ENCODE data around the gene MAML3. TPM values are rescaled to one million over a fixed set of nuclear protein-coding genes. Genes with fewer than 3 reads are reported as not detected.

The MAML3 gene
- total and polyA plus RNA-seq, 5 donors from 2014 or later, result 0.11 to 1.1 (median 0.16) TPM; not detected in 1

GRCh38 chr4:139898293-139898692, 255.7 kb downstream of the MAML3 start:
- Mint-ChIP-seq H3K4me1 (peaks cover 0 to 8% (median 1%) of the 10 kb centered on the region in 4 donors), H3K27ac (no peak overlapping the region), H3K27me3 (peaks cover 4% of the 10 kb centered on the region), H3K4me3 (no peak overlapping the region), H3K9me3 (no peaks in the 10 kb centered on the region), H3K36me3 (no peaks in the 10 kb centered on the region)
- H3K4me1 ChIP-seq (ENCODE audit: control insufficient read depth, insufficient read depth, low read length, poor library complexity, severe bottlenecking), result no peaks in the 10 kb centered on the region
- H3K27me3 ChIP-seq (ENCODE audit: control insufficient read depth, insufficient read depth, low read length), result no peaks in the 10 kb centered on the region
- H3K4me3 ChIP-seq (ENCODE audit: low read depth, low read length), result peak overlapping the region; percentile 55
- H3K9me3 ChIP-seq (ENCODE audit: control insufficient read depth in 2 of 2, low read length in 2 of 2), result no peaks in the 10 kb centered on the region
- no peak for ATAC-seq (ENCODE audit: low read depth in 2 of 2)
- H3K27ac ChIP-seq (ENCODE audit: insufficient read depth, low read length, poor library complexity, severe bottlenecking), result no peak overlapping the region
- H3K36me3 ChIP-seq (ENCODE audit: control insufficient read depth, insufficient read depth, low read length), result no peaks in the 10 kb centered on the region
- peak in 1 of 3 donors; percentile 62 for DNase-seq

- ATAC-seq (ENCODE audit: low read depth in 2 of 2) (no peak), DNase-seq (no peak)
- Histone ChIP-seq H3K36me3 (ENCODE audit: control insufficient read depth, insufficient read depth, low read length) (no peaks in the 10 kb centered on the region), H3K27ac (ENCODE audit: insufficient read depth, low read length, poor library complexity, severe bottlenecking) (no peak overlapping the region), H3K27me3 (ENCODE audit: control insufficient read depth, insufficient read depth, low read length) (peaks cover 2% of the 10 kb centered on the region), H3K4me3 (ENCODE audit: low read depth, low read length) (no peak overlapping the region), H3K4me1 (ENCODE audit: control insufficient read depth, insufficient read depth, low read length, poor library complexity, severe bottlenecking) (no peaks in the 10 kb centered on the region), H3K9me3 (ENCODE audit: control insufficient read depth in 2 of 2, low read length in 2 of 2) (no peaks in the 10 kb centered on the region)
- H3K27ac Mint-ChIP-seq, result no peak overlapping the region
- H3K27me3 Mint-ChIP-seq, result peaks cover 4% of the 10 kb centered on the region
- no peaks in the 10 kb centered on the region for H3K9me3 Mint-ChIP-seq
- no peak overlapping the region for H3K4me3 Mint-ChIP-seq
- no peaks in the 10 kb centered on the region for H3K36me3 Mint-ChIP-seq
- H3K4me1 Mint-ChIP-seq, result peaks cover 0 to 7% (median 1%) of the 10 kb centered on the region in 4 donors
Measured at GRCh38 chr4:139896091-139896604, 257.8 kb downstream of the MAML3 start.

GRCh38 chr4:139893801-139894200, 260.2 kb downstream of the MAML3 start:
- Mint-ChIP-seq H3K4me3 (no peak overlapping the region), H3K9me3 (no peaks in the 10 kb centered on the region), H3K27ac (no peak overlapping the region), H3K36me3 (no peaks in the 10 kb centered on the region), H3K4me1 (peaks cover 0 to 4% (median 1%) of the 10 kb centered on the region in 4 donors), H3K27me3 (peaks cover 4% of the 10 kb centered on the region)
- no peak for DNase-seq
- Histone ChIP-seq H3K27me3 (ENCODE audit: control insufficient read depth, insufficient read depth, low read length) (peaks cover 2% of the 10 kb centered on the region), H3K4me3 (ENCODE audit: low read depth, low read length) (no peak overlapping the region), H3K36me3 (ENCODE audit: control insufficient read depth, insufficient read depth, low read length) (no peaks in the 10 kb centered on the region), H3K27ac (ENCODE audit: insufficient read depth, low read length, poor library complexity, severe bottlenecking) (no peak overlapping the region), H3K4me1 (ENCODE audit: control insufficient read depth, insufficient read depth, low read length, poor library complexity, severe bottlenecking) (no peaks in the 10 kb centered on the region), H3K9me3 (ENCODE audit: control insufficient read depth in 2 of 2, low read length in 2 of 2) (no peaks in the 10 kb centered on the region)
- no peak for ATAC-seq (ENCODE audit: low read depth in 2 of 2)

- Histone ChIP-seq H3K27ac (ENCODE audit: insufficient read depth, low read length, poor library complexity, severe bottlenecking) (no peak overlapping the region), H3K27me3 (ENCODE audit: control insufficient read depth, insufficient read depth, low read length) (peaks cover 2% of the 10 kb centered on the region), H3K36me3 (ENCODE audit: control insufficient read depth, insufficient read depth, low read length) (no peaks in the 10 kb centered on the region), H3K4me1 (ENCODE audit: control insufficient read depth, insufficient read depth, low read length, poor library complexity, severe bottlenecking) (no peaks in the 10 kb centered on the region), H3K4me3 (ENCODE audit: low read depth, low read length) (no peak overlapping the region), H3K9me3 (ENCODE audit: control insufficient read depth in 2 of 2, low read length in 2 of 2) (no peaks in the 10 kb centered on the region)
- ATAC-seq (ENCODE audit: low read depth in 2 of 2) (no peak), DNase-seq (no peak)
- Mint-ChIP-seq H3K36me3 (no peaks in the 10 kb centered on the region), H3K4me3 (no peak overlapping the region), H3K27ac (no peak overlapping the region), H3K9me3 (no peaks in the 10 kb centered on the region), H3K4me1 (peaks cover 0 to under 1% (median 0%) of the 10 kb centered on the region in 4 donors), H3K27me3 (no peaks in the 10 kb centered on the region)
Measured at GRCh38 chr4:139892973-139893736, 260.8 kb downstream of the MAML3 start.

GRCh38 chr4:139890816-139891215, 263.2 kb downstream of the MAML3 start:
- ATAC-seq (ENCODE audit: low read depth in 2 of 2), result no peak
- H3K9me3 Mint-ChIP-seq, result no peaks in the 10 kb centered on the region
- peaks cover 2% of the 10 kb centered on the region for H3K27me3 ChIP-seq (ENCODE audit: control insufficient read depth, insufficient read depth, low read length)
- H3K27ac Mint-ChIP-seq, result peak overlapping the region in 1 of 3 donors; percentile 40
- no peak overlapping the region for H3K4me3 Mint-ChIP-seq
- H3K4me3 ChIP-seq (ENCODE audit: low read depth, low read length), result no peak overlapping the region
- no peak for DNase-seq
- no peaks in the 10 kb centered on the region for H3K4me1 Mint-ChIP-seq
- H3K9me3 ChIP-seq (ENCODE audit: control insufficient read depth in 2 of 2, low read length in 2 of 2), result no peaks in the 10 kb centered on the region
- H3K27me3 Mint-ChIP-seq, result no peaks in the 10 kb centered on the region
- H3K27ac ChIP-seq (ENCODE audit: insufficient read depth, low read length, poor library complexity, severe bottlenecking), result no peak overlapping the region
- H3K36me3 ChIP-seq (ENCODE audit: control insufficient read depth, insufficient read depth, low read length), result no peaks in the 10 kb centered on the region
- H3K4me1 ChIP-seq (ENCODE audit: control insufficient read depth, insufficient read depth, low read length, poor library complexity, severe bottlenecking), result no peaks in the 10 kb centered on the region
- H3K36me3 Mint-ChIP-seq, result no peaks in the 10 kb centered on the region

GRCh38 chr4:139889901-139890300, 264.1 kb downstream of the MAML3 start:
- DNase-seq (no peak), ATAC-seq (ENCODE audit: low read depth in 2 of 2) (no peak)
- H3K4me3 ChIP-seq (ENCODE audit: low read depth, low read length), result no peak overlapping the region
- no peaks in the 10 kb centered on the region for H3K4me1 Mint-ChIP-seq
- H3K36me3 ChIP-seq (ENCODE audit: control insufficient read depth, insufficient read depth, low read length), result no peaks in the 10 kb centered on the region
- H3K4me3 Mint-ChIP-seq, result no peak overlapping the region
- no peaks in the 10 kb centered on the region for H3K27me3 Mint-ChIP-seq
- no peaks in the 10 kb centered on the region for H3K36me3 Mint-ChIP-seq
- no peaks in the 10 kb centered on the region for H3K9me3 ChIP-seq (ENCODE audit: control insufficient read depth in 2 of 2, low read length in 2 of 2)
- no peak overlapping the region for H3K27ac ChIP-seq (ENCODE audit: insufficient read depth, low read length, poor library complexity, severe bottlenecking)
- peaks cover 2% of the 10 kb centered on the region for H3K27me3 ChIP-seq (ENCODE audit: control insufficient read depth, insufficient read depth, low read length)
- H3K27ac Mint-ChIP-seq, result no peak overlapping the region
- no peaks in the 10 kb centered on the region for H3K4me1 ChIP-seq (ENCODE audit: control insufficient read depth, insufficient read depth, low read length, poor library complexity, severe bottlenecking)
- H3K9me3 Mint-ChIP-seq, result no peaks in the 10 kb centered on the region

GRCh38 chr4:139889264-139889663, 264.7 kb downstream of the MAML3 start:
- Histone ChIP-seq H3K36me3 (ENCODE audit: control insufficient read depth, insufficient read depth, low read length) (no peaks in the 10 kb centered on the region), H3K27me3 (ENCODE audit: control insufficient read depth, insufficient read depth, low read length) (peaks cover 2% of the 10 kb centered on the region), H3K27ac (ENCODE audit: insufficient read depth, low read length, poor library complexity, severe bottlenecking) (no peak overlapping the region), H3K4me3 (ENCODE audit: low read depth, low read length) (no peak overlapping the region), H3K9me3 (ENCODE audit: control insufficient read depth in 2 of 2, low read length in 2 of 2) (no peaks in the 10 kb centered on the region), H3K4me1 (ENCODE audit: control insufficient read depth, insufficient read depth, low read length, poor library complexity, severe bottlenecking) (no peaks in the 10 kb centered on the region)
- H3K36me3 Mint-ChIP-seq, result no peaks in the 10 kb centered on the region
- no peaks in the 10 kb centered on the region for H3K27me3 Mint-ChIP-seq
- H3K27ac Mint-ChIP-seq, result no peak overlapping the region
- no peaks in the 10 kb centered on the region for H3K9me3 Mint-ChIP-seq
- H3K4me1 Mint-ChIP-seq, result no peaks in the 10 kb centered on the region
- DNase-seq, result no peak
- ATAC-seq (ENCODE audit: low read depth in 2 of 2), result no peak
- no peak overlapping the region for H3K4me3 Mint-ChIP-seq

Measured in CD4-positive, CD25-positive, alpha-beta regulatory T cell (primary cell).